Bronchial epithelial cell (primary cell): ENCODE measurements around the gene SCAMP1. TPM values are rescaled to one million over a fixed set of nuclear protein-coding genes. Genes with fewer than 3 reads are reported as not detected.

Source experiments
- DNase-seq: peaks from one replicate; pipeline ENCODE4 v3.0.0-alpha.2; 2010; ENCODE audit warnings: low read depth
- FAIRE-seq: peaks from 2 replicates; lab custom pipeline; 2011; peaks lifted over from hg19 to GRCh38; lab: Jason Lieb, UNC
- H3K27me3 ChIP-seq: 2 replicates; pipeline ENCODE4 v1.5.1; 2011; ENCODE audit warnings: low read length; ENCODE audit not compliant: control insufficient read depth, insufficient read depth
- H3K36me3 ChIP-seq: 2 replicates; pipeline ENCODE4 v1.5.1; 2011; ENCODE audit warnings: low read length; ENCODE audit not compliant: control insufficient read depth, insufficient read depth
- H3K4me3 ChIP-seq: 2 replicates; pipeline ENCODE4 v1.5.1; 2011; ENCODE audit warnings: mild to moderate bottlenecking, low read depth, low read length, control low read depth
- total RNA-seq: library from RNA; depleted of rRNA; stranded (reverse); fragments of >200 nt; gene quantifications from 2 replicates; pipeline ENCODE4 v1.2.1, GENCODE V29; 2014
- TF ChIP-seq, protein P1 (sequence below): IDR thresholded peaks from 2 replicates; pipeline ENCODE4 v1.5.1; 2011; ENCODE audit warnings: mild to moderate bottlenecking, moderate library complexity, low read length, control low read depth, inconsistent platforms; ENCODE audit not compliant: insufficient read depth, severe bottlenecking

Gene SCAMP1
- 35.1 and 58.7 TPM in 2 replicates for total RNA-seq

DNA sequence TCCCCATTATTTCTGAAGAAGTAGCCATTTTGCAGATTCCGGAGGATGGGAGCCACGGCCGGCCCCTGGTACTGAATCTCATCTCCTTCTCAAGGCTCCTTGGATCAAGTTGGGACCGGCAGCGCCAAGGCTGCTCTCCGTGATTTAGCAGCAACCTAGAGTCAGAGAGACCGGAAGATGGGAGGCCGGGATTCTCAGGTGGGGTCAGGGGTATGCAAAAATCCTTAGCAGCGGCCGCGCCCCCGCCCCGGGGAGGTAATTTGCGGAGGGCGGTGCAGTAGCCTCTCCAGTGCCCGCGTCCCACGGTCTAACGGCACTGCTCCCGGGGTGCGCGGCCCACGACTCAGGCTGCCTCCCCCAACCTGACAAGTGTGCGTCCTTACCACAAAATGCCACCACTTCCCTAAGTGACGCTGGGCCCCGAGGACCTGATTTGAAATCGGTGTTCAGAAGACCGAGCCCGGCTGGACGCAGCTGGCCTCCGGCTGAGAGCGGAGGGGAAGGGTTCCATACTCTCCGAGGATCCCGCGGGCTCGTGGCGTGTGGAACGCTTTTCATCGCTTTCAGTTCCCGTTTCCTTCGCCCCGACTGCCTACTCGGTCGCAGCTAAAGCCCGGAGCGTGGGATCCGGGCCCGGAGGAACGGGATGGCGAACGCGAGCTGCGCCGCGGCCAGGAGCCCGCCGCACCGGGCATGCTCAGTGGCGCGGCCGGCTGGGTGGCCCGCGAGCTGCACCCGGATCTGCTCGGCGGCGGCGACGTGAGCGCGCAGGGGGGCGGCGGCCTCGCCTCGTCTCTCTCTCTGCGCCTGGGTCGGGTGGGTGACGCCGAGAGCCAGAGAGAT is at the start of gene SCAMP1:
Gene SCAMP1, plus strand, starts transcription at position 787 of the 843 bp plus-strand sequence. Its CDS starts 55 bp downstream, at position 842.
- Histone ChIP-seq H3K4me3 (peak within 1 kb of the TSS; percentile 99), H3K27me3 (no peaks in the 10 kb centered on the region), H3K36me3 (peaks cover 2% of the 10 kb centered on the region)
- DNase-seq: peak; percentile 76
- TF ChIP-seq, protein P1, sequence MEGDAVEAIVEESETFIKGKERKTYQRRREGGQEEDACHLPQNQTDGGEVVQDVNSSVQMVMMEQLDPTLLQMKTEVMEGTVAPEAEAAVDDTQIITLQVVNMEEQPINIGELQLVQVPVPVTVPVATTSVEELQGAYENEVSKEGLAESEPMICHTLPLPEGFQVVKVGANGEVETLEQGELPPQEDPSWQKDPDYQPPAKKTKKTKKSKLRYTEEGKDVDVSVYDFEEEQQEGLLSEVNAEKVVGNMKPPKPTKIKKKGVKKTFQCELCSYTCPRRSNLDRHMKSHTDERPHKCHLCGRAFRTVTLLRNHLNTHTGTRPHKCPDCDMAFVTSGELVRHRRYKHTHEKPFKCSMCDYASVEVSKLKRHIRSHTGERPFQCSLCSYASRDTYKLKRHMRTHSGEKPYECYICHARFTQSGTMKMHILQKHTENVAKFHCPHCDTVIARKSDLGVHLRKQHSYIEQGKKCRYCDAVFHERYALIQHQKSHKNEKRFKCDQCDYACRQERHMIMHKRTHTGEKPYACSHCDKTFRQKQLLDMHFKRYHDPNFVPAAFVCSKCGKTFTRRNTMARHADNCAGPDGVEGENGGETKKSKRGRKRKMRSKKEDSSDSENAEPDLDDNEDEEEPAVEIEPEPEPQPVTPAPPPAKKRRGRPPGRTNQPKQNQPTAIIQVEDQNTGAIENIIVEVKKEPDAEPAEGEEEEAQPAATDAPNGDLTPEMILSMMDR: peak; percentile 38
- no peak for FAIRE-seq

- DNase-seq (no peak), FAIRE-seq (no peak)
- TF ChIP-seq, protein P1: no peak
- H3K27me3 ChIP-seq: no peaks in the 10 kb centered on the region
- H3K4me3 ChIP-seq: no peak overlapping the region
- H3K36me3 ChIP-seq: no peaks in the 10 kb centered on the region
Observed at GRCh38 chr5:78317515-78317914, 42.9 kb upstream of the SCAMP1 start.

DNA sequence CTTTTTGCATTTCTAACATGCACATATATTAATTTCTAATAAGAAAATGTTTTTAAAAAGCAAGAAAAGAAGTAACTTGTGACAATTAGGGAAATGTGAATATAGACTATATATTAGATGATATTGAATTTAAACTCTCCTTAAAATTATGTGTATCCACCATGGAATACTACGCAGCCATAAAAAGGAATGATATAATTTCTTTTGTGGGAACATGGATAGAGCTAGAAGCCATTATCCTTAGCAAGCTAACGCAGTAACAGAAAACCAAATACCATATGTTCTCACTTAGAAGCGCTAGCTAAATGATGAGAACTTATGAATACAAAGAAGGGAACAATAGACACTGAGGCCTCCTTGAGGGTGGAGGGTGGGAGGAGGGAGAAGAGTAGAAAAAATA is 42.1 kb upstream of the SCAMP1 start:
- DNase-seq: no peak
- Histone ChIP-seq H3K4me3 (no peak overlapping the region), H3K36me3 (no peaks in the 10 kb centered on the region), H3K27me3 (no peaks in the 10 kb centered on the region)
- TF ChIP-seq, protein P1: no peak
- FAIRE-seq: no peak

GRCh38 chr5:78320401-78320800 is 40.0 kb upstream of the SCAMP1 start:
- Histone ChIP-seq H3K27me3 (no peaks in the 10 kb centered on the region), H3K4me3 (no peak overlapping the region), H3K36me3 (no peaks in the 10 kb centered on the region)
- no peak for FAIRE-seq
- DNase-seq: peak; percentile 49
- TF ChIP-seq, protein P1: peak; percentile 48

GRCh38 chr5:78323241-78323640 is 37.2 kb upstream of the SCAMP1 start:
- Histone ChIP-seq H3K27me3 (no peaks in the 10 kb centered on the region), H3K4me3 (no peak overlapping the region), H3K36me3 (no peaks in the 10 kb centered on the region)
- TF ChIP-seq, protein P1: no peak
- DNase-seq: no peak
- no peak for FAIRE-seq
